ENCODE measurements around the gene SFRP5.

- TF ChIP-seq POLR2A (IDR thresholded peaks at IDR 0.05), result no peak
- TF ChIP-seq, protein P1, sequence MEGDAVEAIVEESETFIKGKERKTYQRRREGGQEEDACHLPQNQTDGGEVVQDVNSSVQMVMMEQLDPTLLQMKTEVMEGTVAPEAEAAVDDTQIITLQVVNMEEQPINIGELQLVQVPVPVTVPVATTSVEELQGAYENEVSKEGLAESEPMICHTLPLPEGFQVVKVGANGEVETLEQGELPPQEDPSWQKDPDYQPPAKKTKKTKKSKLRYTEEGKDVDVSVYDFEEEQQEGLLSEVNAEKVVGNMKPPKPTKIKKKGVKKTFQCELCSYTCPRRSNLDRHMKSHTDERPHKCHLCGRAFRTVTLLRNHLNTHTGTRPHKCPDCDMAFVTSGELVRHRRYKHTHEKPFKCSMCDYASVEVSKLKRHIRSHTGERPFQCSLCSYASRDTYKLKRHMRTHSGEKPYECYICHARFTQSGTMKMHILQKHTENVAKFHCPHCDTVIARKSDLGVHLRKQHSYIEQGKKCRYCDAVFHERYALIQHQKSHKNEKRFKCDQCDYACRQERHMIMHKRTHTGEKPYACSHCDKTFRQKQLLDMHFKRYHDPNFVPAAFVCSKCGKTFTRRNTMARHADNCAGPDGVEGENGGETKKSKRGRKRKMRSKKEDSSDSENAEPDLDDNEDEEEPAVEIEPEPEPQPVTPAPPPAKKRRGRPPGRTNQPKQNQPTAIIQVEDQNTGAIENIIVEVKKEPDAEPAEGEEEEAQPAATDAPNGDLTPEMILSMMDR (IDR thresholded peaks at IDR 0.05), result no peak
These were observed 53.6 kb downstream of the SFRP5 start for GRCh38 chr10:97718178-97718577.

All from body of pancreas (tissue), 4 donors.